NOMO-1 treated with DMSO at 0.1 percent for 48 hours (cell line): ENCODE data around the gene PARVA.

Source experiments
- DNase-seq: peaks from one replicate; lab custom pipeline; 2025; ENCODE audit not compliant: unreplicated experiment; lab: John Stamatoyannopoulos, UW

Gene PARVA

DNA sequence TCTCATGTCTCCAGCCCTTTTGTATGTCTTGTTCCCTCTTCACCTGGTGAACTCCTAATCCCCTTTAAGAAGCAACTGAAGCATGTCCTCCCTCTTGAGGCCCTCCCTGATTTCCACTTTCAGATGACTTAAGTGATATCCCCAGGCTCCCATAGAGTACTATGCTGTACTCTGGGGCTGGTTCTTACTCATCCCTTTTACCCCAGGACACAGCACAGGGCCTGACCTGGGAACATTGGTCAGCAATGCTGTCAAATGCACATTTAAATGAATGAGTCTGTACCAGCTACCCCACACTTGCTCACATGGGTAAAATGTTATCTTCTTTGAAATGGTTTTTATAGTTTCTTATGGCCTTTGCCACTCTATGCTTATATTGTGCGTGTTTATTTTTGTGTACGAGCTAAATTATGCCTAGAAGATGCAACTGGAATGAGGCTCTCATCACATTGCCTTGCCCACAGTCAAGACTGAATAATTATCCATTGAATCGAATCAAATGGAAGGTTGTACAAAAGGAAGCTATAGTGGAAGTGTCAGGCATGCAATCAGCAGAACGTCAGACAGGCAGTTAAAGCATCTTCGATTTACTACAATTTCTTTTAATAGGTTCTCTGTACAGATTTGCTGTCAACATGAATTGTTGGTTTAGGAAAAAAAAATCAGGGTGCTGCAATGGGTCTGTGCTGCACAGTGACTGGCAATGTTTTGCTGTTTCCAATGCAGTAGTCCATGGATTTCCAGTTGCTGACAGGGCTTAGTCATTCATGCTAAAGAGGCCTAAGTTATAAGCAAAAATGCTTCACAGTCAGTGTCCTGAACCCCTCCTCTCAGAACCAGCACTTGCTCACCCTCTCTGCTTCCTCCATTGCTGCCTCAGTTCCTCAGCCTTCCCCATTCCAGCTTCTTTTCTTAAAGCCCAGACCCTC is 79.5 kb downstream of the PARVA start:
- no peak for DNase-seq

DNA sequence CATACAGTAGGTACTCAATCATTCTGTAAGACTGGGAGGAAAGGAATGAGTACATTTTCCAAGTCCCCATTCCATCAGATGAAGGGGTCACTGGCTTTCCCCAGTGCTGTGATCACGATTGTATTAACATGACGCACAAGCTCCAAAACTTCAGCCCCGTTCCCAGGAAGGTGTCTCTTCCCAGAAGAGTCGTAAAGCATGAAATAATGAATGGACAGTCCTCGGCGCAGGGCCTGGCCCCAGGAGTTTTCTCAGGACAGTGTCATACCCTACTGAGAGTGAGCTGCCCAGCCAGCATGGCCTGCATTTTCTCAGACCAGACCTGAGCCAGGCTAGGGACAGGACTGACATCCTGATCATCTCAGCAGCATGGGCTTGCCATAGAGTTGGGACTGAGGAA is 80.7 kb downstream of the PARVA start:
- no peak for DNase-seq

DNA sequence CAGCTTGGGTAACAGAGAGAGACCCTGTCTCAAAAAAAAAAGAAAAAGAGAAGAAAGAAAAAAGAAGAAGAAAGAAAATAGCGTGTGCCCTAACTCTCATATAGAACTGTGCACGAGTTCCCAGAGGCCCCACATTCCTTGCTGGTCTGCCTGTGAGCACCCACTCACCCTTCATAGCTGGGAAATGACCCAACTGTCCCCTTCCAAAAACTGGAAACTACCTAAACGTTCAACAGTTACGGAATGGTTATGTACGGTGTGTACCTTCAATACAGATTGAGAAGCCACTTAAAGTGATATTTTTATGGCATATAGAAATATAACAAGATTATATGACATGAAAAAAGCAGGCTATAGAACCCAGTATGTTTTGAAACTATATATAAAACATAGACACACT is 82.0 kb downstream of the PARVA start:
- DNase-seq: no peak

GRCh38 chr11:12459865-12460444 is 82.6 kb downstream of the PARVA start:
- no peak for DNase-seq

GRCh38 chr11:12460466-12460865 is 83.1 kb downstream of the PARVA start:
- DNase-seq: no peak

GRCh38 chr11:12461516-12461915 is 84.1 kb downstream of the PARVA start:
- DNase-seq: no peak

DNA sequence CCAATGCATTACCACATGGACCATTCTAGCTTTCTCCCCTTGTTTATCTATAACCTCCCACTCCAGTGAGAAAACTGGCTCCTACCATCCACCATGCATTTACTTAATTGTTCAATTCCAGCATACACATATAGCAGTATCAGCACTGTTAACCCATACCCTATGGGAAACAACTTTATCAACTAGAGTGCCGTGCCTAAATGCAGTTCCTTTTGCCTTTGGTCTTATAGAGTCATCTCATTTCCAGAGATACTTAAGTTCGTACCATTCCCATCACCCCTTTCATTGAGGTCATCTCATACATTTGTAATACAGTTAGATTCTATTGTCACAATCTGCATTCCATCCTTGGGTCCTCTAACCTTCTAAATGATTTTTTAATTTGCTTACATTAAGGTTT is 86.9 kb downstream of the PARVA start:
- no peak for DNase-seq

DNA sequence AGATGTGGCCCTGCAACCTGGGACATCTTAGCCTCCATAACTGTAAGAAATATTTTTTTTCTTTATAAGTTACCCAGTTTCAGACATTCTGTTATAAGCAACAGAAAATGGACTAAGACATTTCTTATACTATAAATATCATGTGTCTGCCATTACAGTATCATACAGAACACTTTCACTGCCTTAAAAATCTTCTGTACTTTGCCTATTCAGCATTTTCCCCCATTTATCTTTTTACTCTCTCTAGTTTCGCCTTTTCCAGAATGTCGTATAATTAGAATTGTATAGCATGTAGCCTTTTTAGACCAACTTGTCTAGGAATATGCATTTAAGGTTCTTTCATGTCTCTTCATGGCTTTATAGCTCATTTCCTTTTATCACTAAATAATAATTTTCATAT is 88.0 kb downstream of the PARVA start:
- no peak for DNase-seq

- DNase-seq: no peak
Measured at GRCh38 chr11:12467610-12468009, 90.2 kb downstream of the PARVA start.

DNA sequence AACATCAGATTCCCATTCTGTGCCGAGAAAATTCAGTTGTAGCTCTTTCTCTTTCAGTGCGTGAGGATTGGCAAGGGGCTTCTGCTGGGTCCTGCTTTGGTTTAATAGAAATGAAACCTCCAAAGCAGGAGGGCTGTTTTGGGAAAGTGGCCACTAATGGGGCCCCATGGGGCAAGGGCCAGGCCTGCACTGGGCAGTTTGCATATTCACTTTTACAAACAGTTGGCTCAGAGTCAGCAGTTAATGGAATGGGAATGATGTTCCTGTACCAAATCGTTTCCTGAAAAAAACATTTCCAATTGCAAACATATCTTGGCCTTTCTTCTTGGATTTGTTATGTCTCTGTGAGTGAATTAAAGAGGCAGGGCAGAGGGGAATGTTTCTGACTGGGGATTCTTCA is 92.1 kb downstream of the PARVA start:
- DNase-seq: no peak

GRCh38 chr11:12470236-12470635 is 92.9 kb downstream of the PARVA start:
- DNase-seq: no peak

- no peak for DNase-seq
Measured at GRCh38 chr11:12472401-12473005, 95.1 kb downstream of the PARVA start.

- DNase-seq: no peak
Measured at GRCh38 chr11:12473381-12473780, 96.0 kb downstream of the PARVA start.

- no peak for DNase-seq
Measured at GRCh38 chr11:12474871-12475270, 97.5 kb downstream of the PARVA start.

GRCh38 chr11:12478743-12479142 is 101.4 kb downstream of the PARVA start:
- no peak for DNase-seq

GRCh38 chr11:12480401-12480800 is 103.0 kb downstream of the PARVA start:
- DNase-seq: no peak

GRCh38 chr11:12482839-12483238 is 105.5 kb downstream of the PARVA start:
- no peak for DNase-seq

DNA sequence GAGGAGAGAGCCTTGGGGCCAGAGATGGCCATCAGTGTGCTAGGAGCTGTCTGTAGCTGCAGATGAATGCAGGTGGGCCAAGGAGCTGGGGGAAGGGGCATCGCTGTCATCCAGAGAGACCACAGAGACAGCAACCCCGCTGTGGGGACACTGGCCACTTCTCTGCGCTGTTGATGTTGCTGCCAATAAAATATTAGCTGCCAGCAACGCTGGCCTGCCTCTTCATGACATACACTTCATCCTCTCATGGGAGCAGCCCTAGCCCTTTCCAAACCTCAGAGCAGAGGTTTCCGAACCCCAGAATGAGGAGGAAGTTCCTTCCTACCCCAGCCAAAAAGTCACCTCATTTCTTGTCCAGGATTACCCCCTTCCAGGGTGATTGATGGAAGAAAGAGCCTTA is 106.2 kb downstream of the PARVA start:
- no peak for DNase-seq

DNA sequence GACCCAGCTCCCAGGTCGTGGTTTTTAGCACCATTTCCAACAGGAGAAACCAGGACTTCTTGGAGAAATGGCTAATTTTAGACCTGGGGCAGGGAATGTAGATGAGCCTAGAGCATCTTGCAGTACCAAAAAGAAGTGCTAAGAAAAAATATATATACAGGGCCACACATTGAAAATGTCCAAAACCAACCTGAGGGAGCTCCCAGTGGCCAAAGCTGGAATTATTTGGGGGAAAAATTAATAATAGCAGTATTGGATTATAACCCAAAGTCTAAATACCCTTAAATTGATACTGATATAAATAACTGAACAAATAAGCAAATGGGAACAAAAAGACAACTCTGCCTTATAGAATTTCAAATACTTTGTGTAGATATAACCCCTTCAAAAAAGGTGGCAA is 108.0 kb downstream of the PARVA start:
- no peak for DNase-seq

GRCh38 chr11:12489246-12489772 is 111.9 kb downstream of the PARVA start:
- DNase-seq: no peak

DNA sequence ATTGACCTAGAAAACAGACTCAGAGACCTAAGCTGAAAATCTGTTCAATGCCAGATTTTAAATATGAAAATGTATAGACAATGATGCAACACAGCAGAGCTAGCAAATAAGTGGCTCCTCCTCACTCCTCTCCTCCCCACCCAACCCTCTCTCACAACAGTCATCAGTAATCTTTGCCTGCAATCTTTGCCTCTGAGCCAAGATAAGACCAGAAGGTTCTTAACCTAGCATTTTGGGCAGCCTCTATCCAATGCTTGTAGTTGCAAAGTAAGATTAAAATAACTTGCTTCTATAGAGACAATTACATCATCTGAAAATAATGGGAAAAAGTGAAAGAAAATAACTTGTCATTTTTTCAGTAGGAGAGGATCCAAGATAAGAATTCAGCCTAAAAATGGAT is 117.3 kb downstream of the PARVA start:
- DNase-seq: no peak
